Smooth muscle cell (in vitro differentiated cells): Measurements from ENCODE around the gene TUBA1B. TPM values are rescaled to one million over a fixed set of nuclear protein-coding genes. Genes with fewer than 3 reads are reported as not detected.

Experiments
- DNase-seq: peaks from one replicate; lab custom pipeline; 2025; ENCODE audit not compliant: unreplicated experiment; lab: John Stamatoyannopoulos, UW
- H2AFZ ChIP-seq: fragments of 200-600 bp; sonication (generic); 2 replicates; pipeline ENCODE4 v1.6.0; 2016; ENCODE audit warnings: antibody characterized with exemption, low read depth, mild to moderate bottlenecking
- H3F3A ChIP-seq: fragments of 200-600 bp; sonication (generic); 2 replicates; pipeline ENCODE4 v1.6.0; 2017; ENCODE audit warnings: antibody characterized with exemption, low read depth
- H3K27ac ChIP-seq: fragments of 200-600 bp; sonication (generic); 2 replicates; pipeline ENCODE4 v1.5.1; 2016; ENCODE audit warnings: low read depth, mild to moderate bottlenecking
- H3K27me3 ChIP-seq: fragments of 200-600 bp; sonication (generic); 2 replicates; pipeline ENCODE4 v1.6.1; 2016; ENCODE audit warnings: low read depth, mild to moderate bottlenecking
- H3K36me3 ChIP-seq: fragments of 200-600 bp; sonication (generic); 2 replicates; pipeline ENCODE4 v1.5.1; 2016; ENCODE audit warnings: low read depth
- H3K4me1 ChIP-seq: fragments of 200-600 bp; sonication (generic); 2 replicates; pipeline ENCODE4 v1.5.1; 2016; ENCODE audit warnings: low read depth
- H3K4me2 ChIP-seq: fragments of 200-600 bp; sonication (generic); 2 replicates; pipeline ENCODE4 v1.6.0; 2016; ENCODE audit warnings: mild to moderate bottlenecking
- H3K4me3 ChIP-seq: fragments of 200-600 bp; sonication (generic); 2 replicates; pipeline ENCODE4 v1.5.1; 2016; ENCODE audit warnings: mild to moderate bottlenecking
- H3K79me2 ChIP-seq: fragments of 200-600 bp; sonication (generic); 2 replicates; pipeline ENCODE4 v1.6.0; 2016; ENCODE audit warnings: low read depth, mild to moderate bottlenecking
- H3K9ac ChIP-seq: fragments of 200-600 bp; sonication (generic); 2 replicates; pipeline ENCODE4 v1.6.0; 2016; ENCODE audit warnings: low read depth
- H3K9me3 ChIP-seq: fragments of 200-600 bp; sonication (generic); replicated peaks from 2 replicates; pipeline ENCODE4 v1.5.1; 2016; ENCODE audit warnings: low read depth
- H4K20me1 ChIP-seq: fragments of 200-600 bp; sonication (generic); 2 replicates; pipeline ENCODE4 v1.6.0; 2016; ENCODE audit warnings: low read depth
- WGBS: methylation state at CpG from one replicate; pipeline ENCODE4 v1.1.7; 2016; ENCODE audit warnings: low lambda C conversion rate; 5-methylcytosine and 5-hydroxymethylcytosine counted together
- polyA plus RNA-seq: library from polyadenylated mRNA; unstranded; fragments of >200 nt; fragmentation: Nextera tagmentation; extraction: Ambion mirVana; gene quantifications from 2 replicates; pipeline ENCODE4 v1.2.1, GENCODE V29; 2016
- total RNA-seq: library from RNA; depleted of rRNA; stranded (reverse); fragments of >200 nt; gene quantifications from 2 replicates; pipeline ENCODE4 v1.2.3, GENCODE V29; 2014
- TF ChIP-seq, protein P1 (sequence below): fragments of 200-600 bp; sonication (generic); IDR thresholded peaks from 2 replicates; pipeline ENCODE4 v1.5.1; 2017; ENCODE audit warnings: borderline replicate concordance, mild to moderate bottlenecking, antibody characterized with exemption; ENCODE audit not compliant: insufficient read depth, poor library complexity, severe bottlenecking

The TUBA1B gene
- total and polyA plus RNA-seq, 2 experiments from 2014 or later, result 1,405 to 1,427 TPM

DNA sequence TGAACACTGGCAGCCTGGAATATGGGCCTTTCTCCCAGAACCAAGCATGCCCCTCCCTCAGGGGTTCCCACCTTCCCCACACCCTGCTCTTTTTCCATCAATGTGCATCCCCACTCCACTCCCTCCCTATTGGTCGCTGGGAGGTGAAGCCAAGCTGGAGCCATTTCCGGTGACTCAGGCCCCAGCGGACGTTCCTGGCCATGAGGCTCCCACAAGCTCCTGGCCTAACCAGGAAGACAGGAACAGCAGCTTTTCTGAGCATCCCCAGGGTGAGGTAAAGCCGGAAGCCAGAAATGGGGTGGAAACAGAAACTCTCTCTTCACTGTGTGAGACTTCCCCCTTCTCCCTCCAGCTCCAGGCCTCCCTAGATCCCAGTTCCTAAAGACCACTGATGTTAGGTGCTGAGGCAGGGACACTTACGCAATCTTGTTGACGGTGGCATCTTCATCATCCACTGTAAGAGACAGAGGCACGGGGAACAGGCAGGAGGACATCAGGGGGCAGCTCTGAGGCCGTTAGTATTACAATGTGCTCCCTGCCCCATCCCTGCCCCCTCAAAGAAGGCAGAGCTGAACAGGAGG lies 25.6 kb downstream of the TUBA1B start:
- no peak for DNase-seq
- Histone ChIP-seq H3K9ac (no peak overlapping the region), H2AFZ (no peak overlapping the region), H3K4me3 (no peak overlapping the region), H3K4me1 (peaks cover 11% of the 10 kb centered on the region), H3F3A (peaks cover 17% of the 10 kb centered on the region), H3K27ac (peak overlapping the region; percentile 67), H3K36me3 (peaks cover 5% of the 10 kb centered on the region), H3K27me3 (no peaks in the 10 kb centered on the region), H3K79me2 (peaks cover 49% of the 10 kb centered on the region), H3K4me2 (no peak overlapping the region), H4K20me1 (peaks cover 89% of the 10 kb centered on the region), H3K9me3 (no peaks in the 10 kb centered on the region)
- TF ChIP-seq, protein P1, sequence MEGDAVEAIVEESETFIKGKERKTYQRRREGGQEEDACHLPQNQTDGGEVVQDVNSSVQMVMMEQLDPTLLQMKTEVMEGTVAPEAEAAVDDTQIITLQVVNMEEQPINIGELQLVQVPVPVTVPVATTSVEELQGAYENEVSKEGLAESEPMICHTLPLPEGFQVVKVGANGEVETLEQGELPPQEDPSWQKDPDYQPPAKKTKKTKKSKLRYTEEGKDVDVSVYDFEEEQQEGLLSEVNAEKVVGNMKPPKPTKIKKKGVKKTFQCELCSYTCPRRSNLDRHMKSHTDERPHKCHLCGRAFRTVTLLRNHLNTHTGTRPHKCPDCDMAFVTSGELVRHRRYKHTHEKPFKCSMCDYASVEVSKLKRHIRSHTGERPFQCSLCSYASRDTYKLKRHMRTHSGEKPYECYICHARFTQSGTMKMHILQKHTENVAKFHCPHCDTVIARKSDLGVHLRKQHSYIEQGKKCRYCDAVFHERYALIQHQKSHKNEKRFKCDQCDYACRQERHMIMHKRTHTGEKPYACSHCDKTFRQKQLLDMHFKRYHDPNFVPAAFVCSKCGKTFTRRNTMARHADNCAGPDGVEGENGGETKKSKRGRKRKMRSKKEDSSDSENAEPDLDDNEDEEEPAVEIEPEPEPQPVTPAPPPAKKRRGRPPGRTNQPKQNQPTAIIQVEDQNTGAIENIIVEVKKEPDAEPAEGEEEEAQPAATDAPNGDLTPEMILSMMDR, result no peak
- WGBS, result 86% methylated on average over 9 of the region's 9 CpGs

DNA sequence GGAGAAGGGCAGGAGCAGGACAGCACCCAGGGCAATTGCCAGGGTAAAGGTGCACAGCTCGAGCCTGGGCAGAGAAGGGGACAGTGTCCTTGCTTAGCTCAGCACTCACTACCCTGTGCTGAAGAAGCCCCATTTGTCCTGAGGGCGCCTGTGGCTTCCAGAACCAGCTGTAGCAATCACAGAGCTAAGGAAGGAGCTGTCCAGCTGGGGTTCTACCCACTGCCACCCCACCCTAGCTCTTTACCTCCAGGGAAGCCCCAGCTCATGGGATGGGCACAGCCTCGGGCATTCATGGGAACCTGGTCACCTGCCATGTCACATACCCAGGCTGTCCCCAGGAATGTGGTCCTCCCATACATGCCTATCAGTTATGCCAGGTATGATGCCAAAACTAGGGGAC lies 26.4 kb downstream of the TUBA1B start:
- peaks cover 89% of the 10 kb centered on the region for H4K20me1 ChIP-seq
- 96% methylated on average over 3 of the region's 3 CpGs for whole genome bisulfite sequencing
- H3F3A ChIP-seq, result peaks cover 13% of the 10 kb centered on the region
- H3K4me3 ChIP-seq, result no peak overlapping the region
- no peak overlapping the region for H3K4me2 ChIP-seq
- H3K27me3 ChIP-seq, result no peaks in the 10 kb centered on the region
- no peak overlapping the region for H2AFZ ChIP-seq
- no peak overlapping the region for H3K27ac ChIP-seq
- H3K9me3 ChIP-seq, result no peaks in the 10 kb centered on the region
- TF ChIP-seq, protein P1, result no peak
- peaks cover 44% of the 10 kb centered on the region for H3K79me2 ChIP-seq
- DNase-seq, result no peak
- peaks cover 11% of the 10 kb centered on the region for H3K4me1 ChIP-seq
- H3K36me3 ChIP-seq, result peaks cover 5% of the 10 kb centered on the region
- no peak overlapping the region for H3K9ac ChIP-seq

DNA sequence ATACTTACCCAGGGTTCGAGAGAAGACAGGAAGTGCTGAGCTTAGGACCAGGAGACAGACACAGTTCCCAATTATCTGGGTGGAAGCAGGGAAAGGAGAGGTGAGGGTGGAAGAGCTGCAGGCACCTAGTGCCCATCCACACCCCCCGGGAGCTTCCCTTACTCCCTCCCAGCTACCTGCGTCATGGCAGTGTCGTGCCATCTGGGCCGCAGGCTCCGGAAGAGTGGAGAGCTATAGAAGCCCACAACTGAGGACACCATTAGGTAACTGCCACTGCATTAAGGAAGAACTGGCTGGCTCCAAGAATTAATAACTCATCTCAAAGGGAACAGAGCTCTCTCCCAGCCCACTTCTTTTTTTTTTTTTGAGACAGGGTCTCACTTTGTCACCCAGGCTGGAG lies 30.8 kb downstream of the TUBA1B start:
- TF ChIP-seq, protein P1, result no peak
- 96% methylated on average over 6 of the region's 6 CpGs for WGBS
- Histone ChIP-seq H3K4me1 (no peaks in the 10 kb centered on the region), H3K4me3 (no peak overlapping the region), H4K20me1 (peaks cover 69% of the 10 kb centered on the region), H3K9me3 (no peaks in the 10 kb centered on the region), H3K79me2 (no peaks in the 10 kb centered on the region), H3K4me2 (no peak overlapping the region), H3K9ac (no peak overlapping the region), H3F3A (no peaks in the 10 kb centered on the region), H2AFZ (no peak overlapping the region), H3K27ac (no peak overlapping the region), H3K36me3 (peaks cover 8% of the 10 kb centered on the region), H3K27me3 (peaks cover 4% of the 10 kb centered on the region)
- DNase-seq, result no peak

DNA sequence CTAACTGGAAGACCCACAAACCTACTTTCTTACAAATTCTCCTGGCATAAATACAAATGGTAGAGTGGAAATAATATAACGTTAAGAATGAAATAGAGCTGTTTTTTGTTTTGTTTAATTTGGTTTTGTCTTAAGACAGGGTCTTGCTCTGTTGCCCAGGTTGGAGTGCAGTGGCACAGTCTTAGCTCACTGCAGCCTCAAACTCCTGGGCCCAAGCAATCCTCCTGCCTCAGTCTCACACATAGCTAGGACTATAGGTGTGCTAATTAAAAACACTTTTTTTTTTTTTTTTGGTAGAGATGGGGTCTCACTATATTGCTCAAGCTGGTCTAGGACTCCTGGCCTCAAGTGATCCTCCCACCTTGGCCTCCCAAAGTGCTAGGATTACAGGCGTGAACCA lies 32.5 kb downstream of the TUBA1B start:
- H4K20me1 ChIP-seq, result peaks cover 52% of the 10 kb centered on the region
- H3K27me3 ChIP-seq, result peaks cover 20% of the 10 kb centered on the region
- H3F3A ChIP-seq, result no peaks in the 10 kb centered on the region
- no peaks in the 10 kb centered on the region for H3K9me3 ChIP-seq
- DNase-seq, result no peak
- 94% methylated on average over 2 of the region's 2 CpGs for WGBS
- TF ChIP-seq, protein P1, result no peak
- H3K4me3 ChIP-seq, result no peak overlapping the region
- peaks cover 8% of the 10 kb centered on the region for H3K4me1 ChIP-seq
- H3K4me2 ChIP-seq, result no peak overlapping the region
- H3K9ac ChIP-seq, result no peak overlapping the region
- peaks cover 8% of the 10 kb centered on the region for H3K36me3 ChIP-seq
- no peaks in the 10 kb centered on the region for H3K79me2 ChIP-seq
- H3K27ac ChIP-seq, result no peak overlapping the region
- no peak overlapping the region for H2AFZ ChIP-seq
